ENCODE measurements around the gene CASZ1.

- TF ChIP-seq, protein P1, sequence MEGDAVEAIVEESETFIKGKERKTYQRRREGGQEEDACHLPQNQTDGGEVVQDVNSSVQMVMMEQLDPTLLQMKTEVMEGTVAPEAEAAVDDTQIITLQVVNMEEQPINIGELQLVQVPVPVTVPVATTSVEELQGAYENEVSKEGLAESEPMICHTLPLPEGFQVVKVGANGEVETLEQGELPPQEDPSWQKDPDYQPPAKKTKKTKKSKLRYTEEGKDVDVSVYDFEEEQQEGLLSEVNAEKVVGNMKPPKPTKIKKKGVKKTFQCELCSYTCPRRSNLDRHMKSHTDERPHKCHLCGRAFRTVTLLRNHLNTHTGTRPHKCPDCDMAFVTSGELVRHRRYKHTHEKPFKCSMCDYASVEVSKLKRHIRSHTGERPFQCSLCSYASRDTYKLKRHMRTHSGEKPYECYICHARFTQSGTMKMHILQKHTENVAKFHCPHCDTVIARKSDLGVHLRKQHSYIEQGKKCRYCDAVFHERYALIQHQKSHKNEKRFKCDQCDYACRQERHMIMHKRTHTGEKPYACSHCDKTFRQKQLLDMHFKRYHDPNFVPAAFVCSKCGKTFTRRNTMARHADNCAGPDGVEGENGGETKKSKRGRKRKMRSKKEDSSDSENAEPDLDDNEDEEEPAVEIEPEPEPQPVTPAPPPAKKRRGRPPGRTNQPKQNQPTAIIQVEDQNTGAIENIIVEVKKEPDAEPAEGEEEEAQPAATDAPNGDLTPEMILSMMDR (IDR thresholded peaks at IDR 0.05; ENCODE audit: extremely low read depth in 1 of 2, insufficient read depth in 1 of 2, low read depth in 1 of 2, low read length in 2 of 2), result no peak
- TF ChIP-seq, protein P2, sequence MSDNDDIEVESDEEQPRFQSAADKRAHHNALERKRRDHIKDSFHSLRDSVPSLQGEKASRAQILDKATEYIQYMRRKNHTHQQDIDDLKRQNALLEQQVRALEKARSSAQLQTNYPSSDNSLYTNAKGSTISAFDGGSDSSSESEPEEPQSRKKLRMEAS (IDR thresholded peaks at IDR 0.05; ENCODE audit: insufficient read depth, insufficient read length), result no peak
- TF ChIP-seq POLR2A (IDR thresholded peaks at IDR 0.05; ENCODE audit: low read depth, low read length) (no peak), POLR2AphosphoS5 (IDR thresholded peaks at IDR 0.05; ENCODE audit: insufficient read depth, low read depth, low read length) (no peak), EZH2 (IDR thresholded peaks at IDR 0.05; ENCODE audit: borderline replicate concordance, low read depth, low read length, severe bottlenecking) (no peak), MYC (IDR thresholded peaks at IDR 0.05; ENCODE audit: low read depth, low read length) (no peak)
These were observed 123.9 kb downstream of the CASZ1 start for GRCh38 chr1:10672343-10673050.
